Trophoblast cell (in vitro differentiated cells and primary cell): ENCODE data around the gene CLIP2.
A peak's percentile ranks its signal among the peaks of the same experiment; 100 is the strongest.
"Not testable (repeated sequence)": the region's sequence is repeated elsewhere in the genome, so short reads cannot be mapped to it uniquely, and the experiment has no call there.

ENCODE experiments used
- DNase-seq, 2 donors: peaks; one replicate each; pipeline ENCODE4 v3.0.0-alpha.2; 2016
- H2AFZ ChIP-seq: 2 replicates; pipeline ENCODE4 v1.6.1; 2013; ENCODE audit warnings: low read length, moderate library complexity, mild to moderate bottlenecking; ENCODE audit not compliant: insufficient read depth, poor library complexity
- H2AK5ac ChIP-seq: 2 replicates; pipeline ENCODE4 v1.6.1; 2013; ENCODE audit warnings: mild to moderate bottlenecking, low read length
- H2BK120ac ChIP-seq: 2 replicates; pipeline ENCODE4 v1.6.1; 2013; ENCODE audit warnings: low read length, mild to moderate bottlenecking, moderate library complexity; ENCODE audit not compliant: insufficient read depth, poor library complexity
- H2BK12ac ChIP-seq: 2 replicates; pipeline ENCODE4 v1.6.1; 2013; ENCODE audit warnings: mild to moderate bottlenecking, low read length, moderate library complexity
- H2BK5ac ChIP-seq: 2 replicates; pipeline ENCODE4 v1.6.1; 2013; ENCODE audit warnings: low read length, low read depth, moderate library complexity, mild to moderate bottlenecking; ENCODE audit not compliant: poor library complexity
- H3K14ac ChIP-seq: 2 replicates; pipeline ENCODE4 v1.6.1; 2013; ENCODE audit warnings: mild to moderate bottlenecking, low read length
- H3K18ac ChIP-seq: 2 replicates; pipeline ENCODE4 v1.6.1; 2013; ENCODE audit warnings: mild to moderate bottlenecking, low read length
- H3K23ac ChIP-seq: 2 replicates; pipeline ENCODE4 v1.6.1; 2013; ENCODE audit warnings: low read length
- H3K27ac ChIP-seq: 2 replicates; pipeline ENCODE4 v1.5.1; 2013; ENCODE audit warnings: low read depth, mild to moderate bottlenecking, inconsistent platforms, low read length, moderate library complexity
- H3K27me3 ChIP-seq: 2 replicates; pipeline ENCODE4 v1.6.1; 2013; ENCODE audit warnings: inconsistent platforms, mild to moderate bottlenecking, low read length, moderate library complexity; ENCODE audit not compliant: insufficient read depth
- H3K36me3 ChIP-seq, 2 experiments: 1 replicate in 1 of 2; 2 replicates in 1 of 2; pipeline ENCODE4 v1.6.1; 2013; ENCODE audit warnings: low read length in 2 of 2, mild to moderate bottlenecking in 2 of 2, moderate library complexity in 1 of 2; ENCODE audit not compliant: insufficient read depth in 2 of 2, control insufficient read depth in 1 of 2
- H3K4ac ChIP-seq: 2 replicates; pipeline ENCODE4 v1.6.1; 2013; ENCODE audit warnings: low read depth, mild to moderate bottlenecking, low read length, moderate library complexity
- H3K4me1 ChIP-seq, 2 experiments: 1 replicate in 1 of 2; 2 replicates in 1 of 2; pipeline ENCODE4 v1.6.1; 2013; ENCODE audit warnings: low read length in 2 of 2, mild to moderate bottlenecking in 2 of 2, moderate library complexity in 1 of 2; ENCODE audit not compliant: insufficient read depth in 2 of 2, control insufficient read depth in 1 of 2
- H3K4me2 ChIP-seq: 2 replicates; pipeline ENCODE4 v1.6.1; 2013; ENCODE audit warnings: inconsistent platforms, mild to moderate bottlenecking, low read length, moderate library complexity
- H3K4me3 ChIP-seq: 2 replicates; pipeline ENCODE4 v1.5.1; 2013; ENCODE audit warnings: mild to moderate bottlenecking, low read depth, low read length, inconsistent platforms
- H3K79me1 ChIP-seq: one replicate; pipeline ENCODE4 v1.6.1; 2013; ENCODE audit warnings: low read length
- H3K79me2 ChIP-seq: 2 replicates; pipeline ENCODE4 v1.6.1; 2013; ENCODE audit warnings: low read length, mild to moderate bottlenecking; ENCODE audit not compliant: control insufficient read depth, insufficient read depth, poor library complexity
- H3K9ac ChIP-seq: 2 replicates; pipeline ENCODE4 v1.6.1; 2013; ENCODE audit warnings: mild to moderate bottlenecking, low read length
- H3K9me3 ChIP-seq: 2 replicates; pipeline ENCODE4 v1.6.1; 2013; ENCODE audit warnings: low read depth, mild to moderate bottlenecking, control low read depth, inconsistent platforms, low read length; ENCODE audit not compliant: insufficient read depth
- H4K12ac ChIP-seq: 2 replicates; pipeline ENCODE4 v1.6.1; 2013; ENCODE audit warnings: low read depth, mild to moderate bottlenecking, low read length, moderate library complexity
- H4K8ac ChIP-seq: 2 replicates; pipeline ENCODE4 v1.6.1; 2013; ENCODE audit warnings: low read depth, mild to moderate bottlenecking, low read length, moderate library complexity
- H4K91ac ChIP-seq: one replicate; pipeline ENCODE4 v1.6.1; 2013; ENCODE audit warnings: low read depth, mild to moderate bottlenecking, low read length, moderate library complexity
- WGBS: extraction: QIAGEN DNeasy Blood & Tissue Kit; methylation state at CpG from one replicate; pipeline ENCODE4 v1.1.7; 2013; ENCODE audit warnings: missing lambda C conversion rate; ENCODE audit not compliant: insufficient read length, insufficient coverage; ENCODE audit errors: extremely low coverage; 5-methylcytosine and 5-hydroxymethylcytosine counted together

Gene CLIP2

DNA sequence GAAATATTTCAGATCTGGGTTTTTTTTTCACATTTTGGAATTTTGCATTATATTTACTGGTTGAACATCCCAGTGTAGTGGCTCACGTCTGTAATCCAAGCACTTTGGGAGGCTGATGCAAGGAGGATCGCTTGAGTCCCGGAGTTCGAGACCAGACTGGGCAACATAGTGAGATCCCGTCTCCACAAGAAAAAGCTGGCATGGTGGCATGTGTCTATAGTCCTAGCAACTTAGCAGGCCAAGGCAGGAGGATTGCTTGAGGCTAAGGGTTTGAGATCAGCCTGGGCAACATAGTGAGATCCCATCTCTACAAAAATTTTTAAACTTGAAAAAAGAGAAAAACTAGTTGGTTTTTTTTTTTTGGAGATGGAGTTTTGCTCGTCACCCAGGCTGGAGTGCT is 41.1 kb upstream of the CLIP2 start:
- Histone ChIP-seq H2AFZ (no peak overlapping the region), H3K27ac (no peak overlapping the region), H3K4ac (no peak overlapping the region), H3K9ac (no peak overlapping the region), H3K4me2 (no peak overlapping the region), H3K18ac (no peak overlapping the region), H3K4me1 (peaks cover under 1% of the 10 kb centered on the region in 2 experiments), H2BK12ac (no peak overlapping the region), H3K79me1 (no peaks in the 10 kb centered on the region), H4K8ac (no peak overlapping the region), H3K23ac (no peak overlapping the region), H3K4me3 (no peak overlapping the region), H2AK5ac (no peak overlapping the region), H2BK120ac (no peak overlapping the region), H4K91ac (no peak overlapping the region), H3K27me3 (no peaks in the 10 kb centered on the region), H2BK5ac (no peak overlapping the region), H3K36me3 (peaks cover 39 to 42% of the 10 kb centered on the region in 2 experiments), H3K14ac (no peak overlapping the region), H3K79me2 (no peaks in the 10 kb centered on the region), H4K12ac (no peak overlapping the region), H3K9me3 (no peaks in the 10 kb centered on the region)
- no peak for DNase-seq
- no CpG with 5 or more reads among the region's 6 CpGs for WGBS

DNA sequence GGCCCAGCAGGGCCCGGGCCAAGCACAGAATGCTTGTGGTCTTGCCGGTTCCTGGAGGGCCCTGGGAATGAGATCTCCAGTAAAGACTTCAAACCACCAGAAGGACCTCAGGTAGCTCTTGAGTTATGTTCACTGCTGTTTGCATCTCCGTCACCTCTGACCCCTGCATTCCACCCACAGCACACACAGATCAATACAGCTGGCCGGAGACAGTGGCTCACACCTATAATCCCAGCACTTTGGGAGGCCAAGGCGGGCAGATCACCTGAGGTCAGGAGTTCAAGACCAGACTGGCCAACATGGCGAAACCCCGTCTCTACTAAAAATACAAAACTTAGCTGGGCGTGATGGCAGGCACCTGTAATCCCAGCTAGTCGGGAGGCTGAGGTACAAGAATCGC is 40.1 kb upstream of the CLIP2 start:
- not testable (repeated sequence) for H3K27ac ChIP-seq, H3K9me3 ChIP-seq, H3K4me2 ChIP-seq, DNase-seq, H3K4ac ChIP-seq, H2BK12ac ChIP-seq, H3K14ac ChIP-seq, H3K23ac ChIP-seq, H2BK120ac ChIP-seq, H4K8ac ChIP-seq, H2BK5ac ChIP-seq, H3K18ac ChIP-seq, H3K27me3 ChIP-seq, H3K9ac ChIP-seq, H3K79me1 ChIP-seq, H4K12ac ChIP-seq, H3K4me3 ChIP-seq, H3K4me1 ChIP-seq, H2AFZ ChIP-seq, H4K91ac ChIP-seq, H3K79me2 ChIP-seq, H2AK5ac ChIP-seq
- peaks cover 37 to 40% of the 10 kb centered on the region in 2 experiments for H3K36me3 ChIP-seq
- no CpG with 5 or more reads among the region's 10 CpGs for whole genome bisulfite sequencing

DNA sequence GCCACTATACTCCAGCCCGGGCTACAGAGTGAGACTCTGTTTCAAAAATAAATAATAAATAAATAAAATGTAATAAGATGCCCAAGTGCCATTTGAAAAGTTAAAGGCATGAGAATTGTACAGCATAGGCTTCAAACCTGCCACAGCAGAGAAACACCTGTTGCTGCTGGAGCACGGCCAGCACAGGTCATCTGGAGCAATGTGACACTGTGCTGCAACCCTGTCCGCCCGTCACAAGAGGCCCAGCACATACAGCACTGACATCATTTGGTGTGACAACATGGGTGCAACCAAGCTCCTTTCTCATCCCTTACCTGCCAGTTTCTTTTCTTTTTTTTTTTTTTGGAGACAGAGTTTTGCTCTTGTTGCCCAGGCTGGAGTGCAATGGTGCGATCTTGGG is 36.3 kb upstream of the CLIP2 start:
- Histone ChIP-seq H2BK5ac (no peak overlapping the region), H3K18ac (no peak overlapping the region), H3K9me3 (no peaks in the 10 kb centered on the region), H2AFZ (no peak overlapping the region), H3K79me1 (peaks cover 7% of the 10 kb centered on the region), H2BK120ac (no peak overlapping the region), H2BK12ac (no peak overlapping the region), H2AK5ac (no peak overlapping the region), H4K12ac (no peak overlapping the region), H3K36me3 (peaks cover 25 to 29% of the 10 kb centered on the region in 2 experiments), H4K8ac (no peak overlapping the region), H3K23ac (no peak overlapping the region), H3K4ac (no peak overlapping the region), H3K4me3 (no peak overlapping the region), H3K9ac (no peak overlapping the region), H3K79me2 (peaks cover 7% of the 10 kb centered on the region), H4K91ac (no peak overlapping the region), H3K4me1 (peaks cover 5 to 10% of the 10 kb centered on the region in 2 experiments), H3K4me2 (no peak overlapping the region), H3K27ac (no peak overlapping the region), H3K14ac (no peak overlapping the region), H3K27me3 (no peaks in the 10 kb centered on the region)
- no peak for DNase-seq
- WGBS: no CpG with 5 or more reads among the region's 5 CpGs

DNA sequence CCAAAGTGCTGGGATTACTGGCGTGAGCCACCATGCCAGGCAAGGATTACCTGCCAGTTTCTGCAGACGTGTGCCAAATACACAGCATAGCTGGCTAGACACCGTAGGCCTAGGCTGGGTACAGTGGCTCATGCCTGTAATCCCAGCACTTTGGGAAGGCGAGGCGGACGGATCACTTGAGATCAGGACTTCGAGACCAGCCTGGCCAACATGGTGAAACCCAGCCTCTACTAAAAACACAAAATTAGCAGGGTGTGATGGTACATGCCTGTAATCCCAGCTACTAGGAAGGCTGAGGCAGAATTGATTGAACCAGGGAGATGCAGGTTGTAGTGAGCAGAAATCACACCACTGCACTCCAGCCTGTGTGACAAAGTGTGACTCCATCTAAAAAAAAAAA is 35.9 kb upstream of the CLIP2 start:
- Histone ChIP-seq H3K27ac (no peak overlapping the region), H2AFZ (no peak overlapping the region), H3K23ac (no peak overlapping the region), H3K9ac (no peak overlapping the region), H3K4me1 (peaks cover 5 to 10% of the 10 kb centered on the region in 2 experiments), H3K27me3 (no peaks in the 10 kb centered on the region), H3K79me2 (peaks cover 7% of the 10 kb centered on the region), H3K4ac (peak overlapping the region; percentile 33), H3K9me3 (no peaks in the 10 kb centered on the region), H2AK5ac (no peak overlapping the region), H3K36me3 (peaks cover 24% of the 10 kb centered on the region in 2 experiments), H3K4me3 (no peak overlapping the region), H3K14ac (no peak overlapping the region), H4K8ac (peak overlapping the region; percentile 32), H2BK12ac (no peak overlapping the region), H4K12ac (no peak overlapping the region), H2BK120ac (no peak overlapping the region), H3K79me1 (peaks cover 7% of the 10 kb centered on the region), H3K18ac (no peak overlapping the region), H3K4me2 (peak overlapping the region; percentile 80), H4K91ac (no peak overlapping the region), H2BK5ac (no peak overlapping the region)
- DNase-seq: no peak
- WGBS: no CpG with 5 or more reads among the region's 7 CpGs
